Amniotic stem cell (primary cell): ENCODE data around the gene ELF3.
"Not testable (repeated sequence)": the region's sequence is repeated elsewhere in the genome, so short reads cannot be mapped to it uniquely, and the experiment has no call there.

Source experiments
- DNase-seq: peaks from one replicate; lab custom pipeline; 2025; lab: John Stamatoyannopoulos, UW

ELF3 gene

DNA sequence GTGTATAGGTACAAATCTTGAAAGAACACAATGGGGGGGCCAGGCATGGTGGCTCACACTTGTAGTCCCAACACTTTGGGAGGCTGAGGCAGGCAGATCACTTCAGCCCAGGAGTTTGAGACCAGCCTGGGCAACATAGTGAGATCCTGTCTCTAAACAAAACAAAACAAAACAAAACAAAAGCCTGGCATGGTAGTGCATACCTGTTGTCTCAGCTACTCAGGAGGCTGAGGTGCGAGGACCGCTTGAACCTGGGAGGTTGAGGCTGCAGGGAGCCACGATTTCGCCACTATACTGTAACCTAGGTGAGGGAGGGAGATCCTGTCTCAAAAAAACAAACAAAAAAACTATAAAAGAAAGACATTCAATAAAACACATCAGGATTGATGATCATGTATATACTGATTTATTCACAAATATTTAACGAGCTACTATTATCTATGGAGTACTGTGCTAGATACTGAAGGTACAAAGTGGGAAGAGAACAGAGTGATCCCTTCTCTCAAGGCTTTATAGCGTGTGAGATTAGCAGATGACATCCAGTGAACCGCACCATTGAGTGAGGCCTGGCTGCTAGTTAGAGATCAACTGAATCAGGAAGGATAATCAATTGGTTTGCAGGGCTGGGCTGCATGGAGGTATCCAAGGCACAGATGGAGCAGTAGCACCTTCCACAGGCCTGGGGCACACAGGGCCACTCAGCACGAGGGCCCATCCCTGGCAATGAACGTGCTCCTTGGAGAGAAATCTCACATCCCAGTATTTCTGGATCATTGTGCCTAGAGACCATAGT is 26.4 kb downstream of the ELF3 start:
- DNase-seq, result no peak

DNA sequence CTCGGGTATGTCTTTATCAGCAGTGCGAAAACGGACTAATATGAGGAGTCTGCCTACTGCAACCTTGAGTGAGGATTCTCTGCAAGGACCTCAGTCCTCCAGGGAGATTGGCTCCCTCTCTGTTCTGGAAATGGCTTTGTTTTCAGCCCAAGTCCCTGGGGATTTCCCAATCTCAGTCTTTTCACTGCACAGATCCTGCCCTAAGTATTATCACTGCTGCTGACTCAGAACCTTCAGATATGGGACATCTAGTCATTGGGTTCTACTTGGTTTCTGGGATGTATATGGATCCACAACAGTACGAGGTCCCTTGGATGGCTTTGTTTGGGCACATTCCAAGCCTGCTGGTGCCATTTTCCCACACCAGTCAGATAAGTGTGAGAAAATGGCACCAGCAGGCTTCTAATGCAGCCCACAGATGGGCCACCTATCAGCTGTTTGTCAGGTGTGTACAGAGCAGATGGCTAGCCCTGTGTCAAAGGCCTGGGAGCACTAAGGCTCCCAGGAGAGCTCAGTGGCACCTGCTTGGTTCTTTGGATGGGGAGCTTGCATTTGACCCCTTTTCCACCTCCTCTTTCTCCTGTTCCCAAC is 27.4 kb downstream of the ELF3 start:
- no peak for DNase-seq

DNA sequence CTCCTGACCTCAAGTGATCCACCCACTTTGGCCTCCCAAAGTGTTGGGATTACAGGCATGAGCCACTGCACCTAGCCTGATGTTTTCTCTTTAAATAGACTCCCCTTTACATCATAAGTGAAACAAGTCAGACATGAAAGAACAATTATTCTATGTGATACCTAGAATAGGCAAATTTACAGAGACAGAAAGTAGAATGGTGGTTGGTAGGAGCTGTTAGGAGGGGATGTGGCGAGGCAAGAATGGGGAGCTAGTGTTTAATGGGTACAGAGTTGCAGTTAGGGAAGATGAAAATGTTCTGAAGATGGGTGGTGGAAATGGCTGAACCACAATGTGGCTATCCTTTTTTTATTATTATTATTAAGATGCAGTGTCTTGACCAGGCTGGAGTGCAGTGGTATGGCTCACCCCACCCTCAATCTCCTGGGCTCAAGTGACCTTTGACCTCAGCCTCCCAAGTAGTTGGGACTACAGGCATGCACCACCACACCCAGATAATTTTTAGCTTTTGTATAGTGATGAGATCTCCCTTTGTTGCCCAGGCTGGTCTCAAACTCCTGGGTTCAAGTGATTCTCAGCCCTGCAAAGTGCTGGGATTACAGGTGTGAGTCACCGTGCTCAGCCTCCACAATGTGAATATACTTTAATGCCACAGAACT is 28.4 kb downstream of the ELF3 start:
- no peak for DNase-seq

DNA sequence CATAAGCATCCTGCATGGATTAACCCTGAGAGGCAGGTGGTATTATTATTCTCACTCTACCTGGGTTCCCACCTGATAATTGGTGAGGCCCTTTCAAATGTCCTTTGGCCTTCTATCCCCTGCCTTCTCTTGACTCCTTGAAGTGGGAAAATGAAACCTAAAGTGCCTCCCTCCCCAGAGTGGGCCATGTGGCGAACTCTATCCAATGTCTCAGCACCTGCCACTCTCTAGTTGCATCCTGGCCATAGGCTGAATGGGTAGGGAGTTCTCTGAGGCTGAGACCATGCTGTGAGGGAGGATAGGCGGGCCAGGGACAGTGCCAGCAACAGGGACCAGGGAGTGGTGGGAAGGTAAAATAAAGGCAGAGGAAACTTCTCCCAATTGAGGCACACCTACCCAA is 35.3 kb downstream of the ELF3 start:
- DNase-seq, result no peak

DNA sequence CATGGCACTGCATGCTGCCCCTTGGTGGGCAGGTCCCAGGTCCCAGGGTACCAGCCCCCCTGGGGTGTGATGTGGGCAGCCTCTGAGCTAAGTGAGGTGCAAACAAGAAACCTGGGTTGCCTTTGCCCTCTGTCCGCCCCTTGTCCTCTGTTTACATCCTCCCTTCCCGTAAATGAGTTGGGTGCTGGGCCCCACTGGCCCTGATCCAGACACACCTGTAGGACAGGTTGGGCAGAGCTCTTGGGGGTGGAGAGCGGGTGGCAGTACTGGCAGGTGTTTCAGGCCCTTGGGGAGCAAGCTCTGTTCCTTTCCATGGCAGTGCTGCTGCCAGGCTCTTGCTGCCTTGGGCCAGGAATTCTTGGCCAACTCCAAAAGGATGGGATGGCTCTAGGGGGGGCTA is 35.8 kb downstream of the ELF3 start:
- DNase-seq, result no peak

DNA sequence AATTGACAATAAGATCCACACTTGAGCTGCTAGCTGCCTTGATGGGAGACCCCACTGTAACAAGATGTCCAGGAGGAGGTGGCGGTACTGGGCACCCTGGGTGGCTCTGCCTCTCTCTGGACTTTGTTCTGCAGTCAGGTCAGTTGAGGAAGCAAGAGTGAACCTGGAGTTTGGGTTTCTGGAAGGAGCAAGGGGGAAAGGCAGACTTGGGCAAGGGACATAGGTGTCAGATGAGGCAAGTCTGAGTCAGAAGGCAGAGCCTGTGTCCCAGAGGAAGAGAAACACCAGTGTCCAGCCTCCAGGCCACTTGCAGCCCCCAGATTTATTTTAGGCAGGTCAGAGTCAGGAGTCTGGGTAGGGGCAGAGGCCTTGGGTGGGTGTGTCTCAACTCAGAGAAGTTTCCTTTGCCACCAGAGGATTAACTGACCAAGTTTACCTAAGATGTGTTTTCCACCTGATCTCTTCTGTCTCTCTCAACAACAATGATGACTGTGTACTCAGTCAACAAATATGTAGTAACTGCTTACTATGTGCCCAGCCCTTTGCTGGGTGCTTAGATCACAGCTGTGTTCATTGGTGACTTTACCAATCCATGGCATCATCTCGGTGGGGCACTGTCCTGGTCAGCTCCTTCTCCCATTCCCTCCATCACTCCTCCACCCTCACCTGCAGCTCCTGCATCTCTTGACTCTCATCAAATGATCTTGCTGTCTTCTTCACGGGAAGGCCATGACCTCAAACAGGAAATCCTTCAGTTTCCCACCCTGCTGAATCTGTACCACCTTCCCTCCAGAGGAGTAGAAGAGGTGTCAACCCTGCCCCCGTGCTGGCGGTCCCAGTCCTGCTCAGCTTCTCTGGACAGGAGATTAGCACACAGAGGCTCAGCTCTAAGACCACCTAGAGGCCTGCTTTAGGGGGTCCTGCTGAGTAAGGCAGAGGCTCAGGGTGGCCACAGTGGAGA is 36.6 kb downstream of the ELF3 start:
- DNase-seq, result no peak

DNA sequence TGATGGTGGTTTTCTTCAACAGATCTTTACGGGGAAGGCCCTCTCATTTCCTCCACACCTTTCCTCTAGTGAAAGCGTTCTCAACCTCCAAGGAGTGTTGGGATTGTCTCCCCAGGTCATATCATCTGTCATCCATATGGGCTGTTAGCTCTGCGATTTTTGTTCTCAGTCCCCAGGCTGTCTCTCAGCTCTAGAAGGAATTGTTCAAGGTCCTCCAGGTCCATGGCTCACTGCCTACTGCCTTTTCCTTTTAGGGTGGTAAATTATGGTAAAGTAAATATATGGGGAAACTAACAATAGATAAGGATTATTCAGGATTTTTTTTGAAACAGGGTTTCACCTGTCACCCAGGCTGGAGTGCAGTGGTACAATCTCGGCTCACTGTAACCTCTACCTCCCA is 37.6 kb downstream of the ELF3 start:
- DNase-seq, result no peak

DNA sequence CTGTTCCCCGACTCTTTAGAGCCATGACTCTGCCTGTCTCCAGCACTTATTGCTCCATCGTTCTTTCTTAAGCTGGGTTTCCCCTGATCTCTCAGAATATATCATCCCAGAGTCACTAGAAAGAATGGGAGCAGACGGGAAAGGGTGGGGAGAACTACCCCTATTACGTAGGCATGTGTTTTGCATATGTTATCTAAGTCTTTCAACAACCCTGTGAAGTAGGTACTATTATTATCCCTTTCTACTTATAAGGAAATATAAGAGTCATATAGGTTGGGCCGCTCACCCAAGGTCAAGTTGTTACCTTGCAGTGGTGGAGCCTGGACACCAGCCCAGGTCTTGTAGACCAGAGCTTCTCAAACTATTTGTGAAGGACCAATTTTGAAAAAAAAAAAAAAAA is 38.7 kb downstream of the ELF3 start:
- no peak for DNase-seq

DNA sequence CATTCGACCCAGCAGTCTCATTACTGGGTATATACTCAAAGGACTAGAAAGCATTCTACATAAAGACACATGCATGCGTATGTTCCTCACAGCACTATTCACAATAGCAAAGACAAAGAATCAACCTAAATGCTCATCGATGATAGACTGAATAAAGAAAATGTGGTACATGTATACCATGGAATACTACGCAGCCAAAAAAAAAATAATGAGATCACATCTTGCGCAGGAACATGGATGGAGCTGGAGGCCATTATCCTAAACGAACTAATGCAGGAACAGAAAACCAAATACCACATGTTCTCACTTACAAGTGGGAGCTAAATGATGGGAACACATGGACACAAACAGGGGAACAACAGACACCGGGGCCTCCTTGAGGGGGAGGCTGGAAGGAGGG is 43.7 kb downstream of the ELF3 start:
- no peak for DNase-seq

DNA sequence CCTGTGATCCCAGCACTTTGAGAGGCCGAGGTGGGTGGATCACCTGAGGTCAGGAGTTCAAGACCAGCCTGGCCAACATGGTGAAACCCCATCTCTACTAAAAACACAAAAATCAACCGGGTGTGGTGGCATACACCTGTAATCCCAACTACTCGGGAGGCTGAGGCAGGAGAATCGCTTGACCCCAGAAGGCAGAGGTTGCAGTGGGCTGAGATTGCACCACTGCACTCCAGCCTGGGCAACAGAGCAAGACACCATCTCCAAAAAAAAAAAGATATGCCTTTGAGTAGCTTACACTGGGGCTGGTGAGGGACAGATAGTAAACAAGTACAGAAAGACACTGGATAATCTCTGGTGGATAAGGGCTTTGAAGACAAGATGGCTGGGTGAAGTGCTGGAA is 44.3 kb downstream of the ELF3 start:
- DNase-seq, result not testable (repeated sequence)

DNA sequence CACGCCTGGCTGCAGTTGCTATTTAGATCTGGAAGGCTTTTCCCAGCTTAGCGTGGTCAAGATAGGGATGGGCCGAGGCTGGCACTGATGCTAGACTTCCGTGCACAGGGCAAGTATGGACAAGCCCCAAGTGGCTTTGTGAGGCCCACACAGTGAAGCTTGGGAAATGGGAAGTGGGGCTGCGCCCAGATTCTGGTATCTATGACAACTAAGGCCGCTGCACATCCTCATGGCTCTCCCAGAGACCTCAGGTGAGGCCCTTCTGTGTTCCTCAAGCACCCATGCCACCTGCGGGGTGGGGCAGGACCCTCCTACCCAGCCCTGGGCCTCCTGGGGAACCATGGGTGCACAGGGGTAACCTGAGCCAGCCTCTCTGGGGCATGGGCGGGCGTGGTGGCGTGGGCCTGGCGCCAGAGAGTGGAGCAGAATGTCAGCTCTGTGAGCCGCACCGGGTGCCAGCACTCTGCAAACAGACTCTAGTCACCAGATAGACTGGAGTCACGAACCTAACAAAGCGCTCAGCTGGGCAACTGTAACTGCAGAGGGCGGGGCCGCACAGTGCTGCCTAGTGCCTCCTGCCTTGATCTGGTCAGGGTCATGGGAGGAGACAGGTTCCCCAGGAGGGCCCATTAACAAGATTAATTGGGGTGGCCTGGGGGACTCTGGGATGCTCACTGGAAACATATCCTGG is 46.4 kb downstream of the ELF3 start:
- DNase-seq, result no peak

DNA sequence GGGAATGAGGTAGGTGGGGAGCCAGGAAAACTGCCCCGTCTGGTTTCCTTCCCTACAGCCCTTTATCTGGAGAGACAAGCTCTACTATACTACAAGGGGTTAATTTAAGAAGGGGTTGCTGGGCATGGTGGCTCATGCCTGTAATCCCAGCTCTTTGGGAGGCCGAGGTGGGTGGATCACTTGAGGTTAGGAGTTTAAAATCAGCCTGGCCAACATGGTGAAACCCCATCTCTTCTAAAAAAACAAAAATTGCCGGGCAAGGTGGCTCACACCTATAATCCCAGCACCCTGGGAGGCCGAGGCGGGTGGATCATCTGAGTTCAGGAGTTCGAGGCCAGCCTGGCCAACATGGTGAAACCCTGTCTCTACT is 46.9 kb downstream of the ELF3 start:
- DNase-seq, result not testable (repeated sequence)

DNA sequence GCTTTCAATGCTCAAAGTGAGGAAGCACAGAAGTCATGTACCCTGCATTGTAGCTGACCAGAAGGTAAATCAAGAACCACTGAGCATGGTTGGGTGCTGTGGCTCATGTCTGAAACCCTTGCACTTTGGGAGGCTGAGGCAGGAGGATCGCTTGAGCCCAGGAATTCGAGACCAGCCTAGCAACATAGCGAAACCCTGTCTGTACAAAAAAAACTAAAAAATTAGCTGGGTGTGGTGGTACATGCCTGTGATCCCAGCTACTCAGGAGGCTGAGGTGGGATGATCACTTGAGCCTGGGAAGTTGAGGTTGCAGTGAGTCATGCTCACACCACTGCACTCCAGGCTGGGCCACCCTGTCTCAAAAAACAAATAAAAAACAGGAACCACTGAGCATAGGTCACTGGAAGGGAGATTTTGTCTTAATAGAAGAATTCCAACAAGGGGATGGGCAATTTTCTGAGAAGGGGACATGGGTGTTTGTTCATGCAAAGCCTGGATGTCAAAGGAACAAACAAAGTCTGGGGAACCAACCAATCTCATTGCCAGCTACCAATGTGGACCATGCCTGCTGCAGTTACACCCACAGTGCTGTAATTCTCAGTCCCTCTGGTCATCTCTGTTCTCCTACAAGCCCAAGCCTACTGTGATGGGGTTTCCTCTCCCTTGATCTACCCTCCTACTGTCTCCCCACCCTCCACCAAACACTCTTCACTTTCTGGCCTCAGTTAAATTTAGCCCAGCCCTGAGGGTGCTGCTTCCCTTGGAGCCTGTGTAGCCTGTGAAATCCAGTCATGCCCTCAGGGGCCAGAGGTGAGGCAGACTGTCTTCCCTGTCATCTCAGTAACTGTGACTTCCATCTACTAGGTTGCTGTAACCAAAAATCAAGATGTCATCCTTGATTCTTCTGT is 47.9 kb downstream of the ELF3 start:
- DNase-seq, result no peak

DNA sequence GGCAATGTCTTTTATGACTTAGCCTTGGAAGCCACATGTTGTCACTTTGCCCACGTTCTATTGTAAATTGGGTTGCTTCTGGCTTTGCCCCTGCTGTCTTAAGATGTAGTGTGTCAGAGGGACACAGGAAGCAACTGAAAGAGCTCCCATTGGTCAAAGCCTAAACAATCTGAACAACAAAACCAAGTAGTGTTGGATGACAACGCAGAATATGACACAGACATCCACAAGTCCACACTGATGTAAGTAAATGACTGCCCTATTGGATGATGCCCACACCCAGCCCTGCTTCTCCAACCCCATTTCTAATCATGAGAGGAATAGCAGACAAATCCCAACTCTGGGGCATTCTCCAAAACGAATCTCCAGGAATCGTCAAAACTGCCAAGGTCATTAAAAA is 50.7 kb downstream of the ELF3 start:
- DNase-seq, result no peak

DNA sequence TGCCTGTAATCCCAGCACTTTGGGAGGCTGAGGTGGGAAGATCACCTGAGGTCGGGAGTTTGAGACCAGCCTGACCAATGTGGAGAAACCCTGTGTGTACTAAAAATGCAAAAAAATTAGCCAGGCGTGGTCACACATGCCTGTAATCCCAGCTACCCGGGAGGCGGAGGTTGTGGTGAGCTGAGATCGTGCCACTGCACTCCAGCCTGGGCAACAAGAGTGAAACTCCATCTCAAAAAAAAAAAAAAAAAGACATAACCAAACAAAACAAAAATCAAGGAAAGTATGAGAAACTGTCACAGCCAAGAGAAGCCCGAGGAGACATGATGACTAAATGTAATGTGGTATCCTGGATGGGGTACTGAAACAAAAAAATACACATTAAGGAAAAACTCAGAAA is 51.4 kb downstream of the ELF3 start:
- not testable (repeated sequence) for DNase-seq

DNA sequence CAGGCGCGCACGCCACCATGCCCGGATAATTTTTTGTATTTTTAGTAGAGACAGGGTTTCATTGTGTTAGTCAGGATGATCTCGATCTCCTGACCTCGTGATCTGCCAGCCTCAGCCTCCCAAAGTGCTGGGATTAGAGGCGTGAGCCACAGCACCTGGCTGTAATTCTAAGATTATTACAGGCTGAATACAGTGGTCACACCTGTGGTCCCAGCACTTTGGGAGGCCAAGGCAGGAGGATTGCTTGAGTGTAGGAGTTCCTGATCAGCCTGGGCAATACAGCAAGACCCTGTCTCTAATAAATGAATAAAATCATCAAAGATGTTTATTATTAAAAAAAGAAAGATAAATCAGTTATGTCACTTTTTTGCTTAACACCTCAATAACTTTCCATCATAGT is 52.2 kb downstream of the ELF3 start:
- DNase-seq, result not testable (repeated sequence)

DNA sequence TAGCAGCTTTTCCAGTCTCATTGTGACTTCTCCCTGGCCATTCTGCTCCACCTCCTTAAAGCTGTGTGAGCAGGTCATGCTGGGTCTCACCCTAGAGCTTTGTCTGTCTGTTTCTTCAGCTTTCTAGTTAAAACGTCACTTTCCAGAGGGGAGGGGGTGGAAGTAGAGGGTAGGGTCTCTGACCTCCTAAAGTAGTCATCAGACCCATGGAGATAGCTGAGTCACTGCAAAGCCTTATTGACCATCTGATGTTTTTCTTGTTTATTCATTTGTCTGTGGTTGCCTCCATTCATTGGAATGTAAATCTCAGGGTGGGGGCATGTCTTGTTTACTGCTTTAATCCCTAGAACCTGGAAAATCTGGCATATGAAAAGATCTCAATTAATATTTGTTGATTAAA is 52.7 kb downstream of the ELF3 start:
- no peak for DNase-seq

DNA sequence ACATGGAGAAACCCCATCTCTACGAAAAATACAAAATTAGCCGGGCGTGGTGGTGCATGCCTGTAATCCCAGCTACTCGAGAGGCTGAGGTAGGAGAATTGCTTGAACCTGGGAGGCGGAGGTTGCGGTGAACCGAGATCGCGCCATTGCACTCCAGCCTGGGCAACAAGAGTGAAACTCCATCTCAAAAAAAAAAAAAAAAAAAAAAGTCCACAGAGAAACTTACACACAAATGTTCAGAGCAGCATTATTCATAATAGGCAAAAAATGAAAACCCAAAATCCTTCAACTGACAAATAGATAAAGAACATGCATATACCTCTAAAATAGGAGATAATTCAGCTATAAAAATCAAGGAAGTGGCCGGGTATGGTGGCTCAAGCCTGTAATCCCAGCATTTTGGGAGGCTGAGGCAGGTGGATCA is 54.5 kb downstream of the ELF3 start:
- DNase-seq, result not testable (repeated sequence)
